SHP77 (cell line): ENCODE measurements around the gene DGCR8.
A peak's percentile ranks its signal among the peaks of the same experiment; 100 is the strongest.

ENCODE experiments used
- DNase-seq, 2 experiments: peaks; one replicate each; lab custom pipeline; 2025; lab: John Stamatoyannopoulos, UW

DGCR8 gene

DNA sequence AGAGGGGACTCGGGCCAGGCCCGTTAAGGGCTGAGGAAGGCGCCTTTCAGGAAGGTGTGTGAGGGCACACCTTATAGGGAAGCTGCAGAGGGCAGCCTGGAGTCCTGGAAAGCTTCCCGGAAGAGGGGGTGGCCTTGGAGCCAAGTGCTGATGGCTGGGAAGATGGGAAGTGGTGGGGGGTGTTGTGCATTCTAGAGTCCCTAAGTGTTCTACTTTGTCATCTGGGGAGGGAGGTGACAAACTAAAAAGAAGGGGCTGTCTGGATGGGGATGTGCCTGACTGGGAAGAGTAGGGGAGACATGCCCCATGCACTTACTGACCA lies 58.3 kb downstream of the DGCR8 start:
- no peak for DNase-seq

DNA sequence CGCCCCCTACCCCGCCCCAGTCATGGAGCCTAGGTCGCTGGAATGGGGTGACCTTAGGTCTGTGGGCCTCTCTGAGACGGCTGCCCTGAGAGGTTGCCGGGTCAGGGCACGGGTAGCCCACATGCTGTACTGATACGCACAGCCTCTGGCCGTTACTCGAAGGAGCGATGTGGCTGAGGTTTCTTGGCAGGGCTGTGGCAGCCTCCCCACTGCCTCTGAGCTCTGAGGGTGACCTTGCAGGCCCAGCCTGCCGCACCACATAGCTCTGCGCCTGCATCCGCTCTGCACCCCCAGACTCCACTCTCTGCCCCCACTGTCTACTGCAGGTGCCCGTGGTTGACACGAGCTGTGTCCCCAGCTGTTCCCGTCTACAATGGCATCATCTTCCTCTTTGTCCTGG lies 58.8 kb downstream of the DGCR8 start:
- DNase-seq = no peak

DNA sequence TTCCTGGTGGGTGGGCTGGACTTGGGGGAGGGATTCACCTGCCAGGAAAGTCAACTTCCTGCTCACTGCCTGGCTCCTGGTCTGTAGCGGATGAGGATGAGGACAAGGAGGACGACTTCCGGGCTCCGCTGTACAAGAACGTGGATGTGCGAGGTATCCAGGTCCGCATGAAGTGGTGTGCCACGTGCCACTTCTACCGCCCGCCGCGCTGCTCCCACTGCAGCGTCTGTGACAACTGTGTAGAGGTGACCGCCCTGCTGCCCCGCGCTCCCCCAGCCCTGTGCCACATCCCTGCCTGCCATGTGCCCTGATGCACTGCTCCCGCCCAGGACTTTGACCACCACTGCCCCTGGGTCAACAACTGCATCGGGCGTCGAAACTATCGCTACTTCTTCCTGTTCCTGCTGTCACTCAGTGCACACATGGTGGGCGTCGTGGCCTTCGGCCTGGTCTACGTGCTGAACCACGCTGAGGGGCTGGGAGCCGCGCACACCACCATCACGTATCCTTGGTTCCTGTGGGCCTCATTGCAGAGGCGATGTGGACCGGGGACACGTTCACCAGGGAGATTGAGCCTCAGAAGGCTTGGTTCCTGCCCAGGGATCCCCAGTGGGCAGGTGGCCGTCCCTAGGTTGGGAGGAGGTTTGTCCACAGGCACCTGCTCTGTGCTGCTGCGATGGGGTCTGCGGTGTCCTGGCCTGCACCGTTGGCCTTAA lies 59.5 kb downstream of the DGCR8 start:
- no peak for DNase-seq

DNA sequence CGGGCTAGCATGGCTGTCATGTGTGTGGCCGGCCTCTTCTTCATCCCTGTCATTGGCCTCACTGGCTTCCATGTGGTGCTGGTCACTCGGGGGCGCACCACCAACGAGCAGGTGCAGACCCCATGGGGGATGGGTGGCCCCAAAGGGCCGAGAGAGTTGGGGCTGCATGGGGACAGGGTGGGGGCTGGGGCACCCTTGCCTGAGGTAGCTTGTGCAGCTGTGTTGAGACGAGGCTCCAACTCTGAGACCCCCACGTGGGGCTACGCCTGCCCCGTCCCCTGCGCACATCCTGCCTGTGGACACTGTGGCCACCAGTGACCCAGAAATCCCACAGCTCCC lies 60.0 kb downstream of the DGCR8 start:
- DNase-seq = no peak

DNA sequence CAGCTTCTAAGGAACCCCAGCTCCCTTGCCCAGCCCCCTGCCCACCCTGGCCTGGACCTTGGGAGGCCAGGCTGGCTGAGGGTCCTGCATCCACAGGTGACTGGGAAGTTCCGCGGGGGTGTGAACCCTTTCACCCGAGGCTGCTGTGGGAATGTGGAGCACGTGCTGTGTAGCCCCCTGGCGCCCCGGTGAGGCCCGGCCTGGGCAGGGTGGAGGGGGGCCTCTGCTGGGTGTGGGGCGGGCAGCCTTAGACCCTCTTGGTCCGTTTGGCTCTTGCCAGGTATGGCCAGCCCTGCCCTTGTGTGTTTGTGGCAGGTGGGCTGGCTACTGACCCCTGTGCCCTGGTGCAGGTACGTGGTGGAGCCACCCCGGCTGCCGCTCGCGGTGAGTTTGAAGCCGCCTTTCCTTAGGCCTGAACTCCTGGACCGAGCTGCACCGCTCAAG lies 60.5 kb downstream of the DGCR8 start:
- no peak for DNase-seq

DNA sequence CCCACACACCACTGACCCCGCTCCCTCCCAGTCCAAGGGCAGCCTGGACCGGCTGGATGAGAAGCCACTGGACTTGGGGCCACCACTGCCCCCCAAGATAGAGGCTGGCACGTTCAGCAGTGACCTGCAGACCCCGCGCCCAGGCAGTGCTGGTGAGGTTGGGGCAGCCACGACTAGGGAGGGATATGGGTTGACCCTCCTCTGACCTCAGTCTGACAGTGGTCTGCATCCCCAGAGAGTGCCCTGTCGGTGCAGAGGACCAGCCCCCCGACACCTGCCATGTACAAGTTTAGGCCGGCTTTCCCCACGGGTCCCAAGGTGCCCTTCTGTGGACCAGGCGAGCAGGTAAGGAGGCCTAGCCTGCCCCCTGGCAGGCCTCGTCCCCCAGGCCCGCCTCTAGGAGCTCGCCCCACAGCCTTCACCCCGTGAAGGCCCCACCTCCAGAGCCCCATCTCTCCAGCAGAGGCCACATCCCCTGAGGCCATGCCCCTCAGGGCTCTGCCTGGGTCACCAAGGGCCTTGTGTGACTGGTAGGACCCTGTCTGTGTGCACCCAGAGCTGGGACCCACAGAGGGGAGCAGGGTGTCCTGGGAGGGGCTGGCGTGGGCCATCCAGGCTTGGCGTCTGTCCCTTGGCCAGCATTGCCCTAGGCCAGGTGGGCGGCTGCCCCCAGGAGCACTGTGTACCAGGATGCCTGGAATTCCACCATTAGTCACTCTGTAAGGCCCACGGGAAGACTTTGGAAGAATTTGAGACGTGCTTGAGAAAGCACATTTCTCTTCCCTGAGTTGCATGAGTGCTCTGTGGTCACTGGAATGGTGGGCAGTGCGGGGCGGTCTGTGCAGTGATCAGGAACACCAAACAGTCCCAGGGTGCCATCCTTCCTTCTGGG lies 61.4 kb downstream of the DGCR8 start:
- DNase-seq = no peak

DNA sequence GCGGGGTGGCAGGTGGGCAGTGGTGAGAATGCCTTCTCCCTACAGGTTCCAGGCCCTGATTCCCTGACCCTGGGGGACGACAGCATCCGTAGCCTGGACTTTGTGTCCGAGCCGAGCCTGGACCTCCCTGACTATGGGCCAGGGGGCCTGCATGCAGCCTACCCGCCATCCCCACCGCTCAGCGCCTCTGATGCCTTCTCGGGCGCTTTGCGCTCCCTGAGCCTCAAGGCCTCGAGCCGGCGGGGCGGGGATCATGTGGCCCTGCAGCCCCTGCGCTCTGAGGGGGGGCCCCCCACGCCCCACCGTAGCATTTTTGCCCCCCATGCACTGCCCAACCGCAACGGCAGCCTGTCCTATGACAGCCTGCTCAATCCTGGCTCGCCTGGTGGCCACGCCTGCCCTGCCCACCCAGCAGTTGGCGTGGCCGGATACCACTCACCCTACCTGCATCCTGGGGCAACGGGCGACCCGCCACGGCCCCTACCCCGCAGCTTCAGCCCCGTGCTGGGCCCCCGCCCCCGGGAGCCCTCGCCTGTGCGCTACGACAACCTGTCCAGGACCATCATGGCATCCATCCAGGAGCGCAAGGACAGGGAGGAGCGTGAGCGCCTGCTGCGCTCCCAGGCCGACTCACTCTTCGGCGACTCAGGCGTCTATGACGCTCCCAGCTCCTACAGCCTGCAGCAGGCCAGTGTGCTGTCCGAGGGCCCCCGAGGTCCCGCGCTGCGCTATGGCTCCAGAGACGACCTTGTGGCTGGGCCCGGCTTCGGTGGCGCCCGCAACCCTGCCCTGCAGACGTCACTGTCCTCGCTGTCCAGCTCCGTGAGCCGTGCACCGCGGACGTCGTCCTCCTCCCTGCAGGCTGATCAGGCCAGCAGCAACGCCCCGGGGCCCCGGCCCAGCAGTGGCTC lies 62.9 kb downstream of the DGCR8 start:
- no peak for DNase-seq

DNA sequence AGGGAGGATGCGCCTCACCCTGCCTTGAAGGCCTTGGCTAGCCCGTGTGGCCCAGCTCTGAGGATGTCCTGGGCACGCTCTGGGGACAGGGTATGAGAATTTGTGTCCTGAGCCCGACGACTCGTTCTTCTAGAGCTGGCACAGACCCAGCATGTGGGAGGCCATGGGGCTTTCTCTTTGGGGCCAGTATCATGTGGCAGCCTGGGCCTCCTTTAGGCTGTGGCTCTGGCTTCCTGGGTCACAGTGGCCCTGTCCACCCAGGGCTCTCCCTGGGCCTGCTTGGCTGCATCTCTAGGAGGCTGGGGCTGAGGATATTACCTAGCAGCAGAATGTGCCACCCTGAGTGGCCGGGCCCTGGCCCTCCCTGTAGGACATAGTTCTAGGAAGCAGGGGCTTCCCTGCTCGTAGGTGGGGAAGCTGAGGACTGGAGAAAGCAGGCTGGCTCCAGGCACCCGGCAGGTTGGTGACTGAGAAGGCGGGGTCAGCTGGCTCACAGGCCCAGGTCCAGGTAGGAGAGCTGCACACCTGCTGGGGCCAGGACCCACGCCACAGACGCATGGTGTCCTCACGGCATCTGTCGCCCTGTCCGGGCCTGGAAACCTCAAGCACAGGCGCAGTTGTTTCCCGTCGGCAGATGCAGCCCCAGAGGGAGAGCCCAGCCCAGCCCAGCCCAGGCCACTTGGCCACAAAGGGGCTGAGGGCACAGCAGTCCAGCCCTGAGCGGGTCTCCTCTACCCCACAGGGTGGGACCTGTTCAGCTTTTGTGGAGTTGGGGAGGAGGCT lies 64.0 kb downstream of the DGCR8 start:
- no peak for DNase-seq

DNA sequence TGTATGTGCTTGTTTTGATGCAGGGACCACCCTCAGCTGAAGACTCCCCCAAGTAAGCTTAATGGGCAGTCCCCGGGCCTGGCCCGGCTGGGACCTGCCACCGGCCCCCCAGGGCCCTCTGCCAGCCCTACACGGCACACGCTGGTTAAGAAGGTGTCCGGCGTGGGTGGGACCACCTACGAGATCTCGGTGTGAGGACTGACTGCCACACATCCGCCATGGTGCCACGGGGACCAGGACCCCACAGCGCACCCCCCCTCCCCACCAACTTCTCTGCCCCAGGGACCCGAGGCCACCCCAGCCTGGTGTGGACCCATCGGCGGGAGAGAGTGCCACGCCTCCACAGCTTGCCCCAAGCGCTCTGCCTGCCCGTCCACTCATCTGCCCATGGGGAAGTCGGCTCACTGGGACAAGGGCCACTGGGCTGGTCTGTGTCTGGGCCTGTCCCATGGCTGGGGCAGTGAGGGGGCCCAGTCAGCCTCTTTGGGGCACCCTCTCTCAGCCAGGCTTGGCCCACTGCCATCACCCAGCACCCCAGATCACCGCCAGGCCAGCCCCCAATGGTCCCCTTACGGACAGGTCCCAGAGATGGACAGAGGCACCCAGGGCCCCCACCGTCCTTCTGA lies 65.3 kb downstream of the DGCR8 start:
- no peak for DNase-seq

DNA sequence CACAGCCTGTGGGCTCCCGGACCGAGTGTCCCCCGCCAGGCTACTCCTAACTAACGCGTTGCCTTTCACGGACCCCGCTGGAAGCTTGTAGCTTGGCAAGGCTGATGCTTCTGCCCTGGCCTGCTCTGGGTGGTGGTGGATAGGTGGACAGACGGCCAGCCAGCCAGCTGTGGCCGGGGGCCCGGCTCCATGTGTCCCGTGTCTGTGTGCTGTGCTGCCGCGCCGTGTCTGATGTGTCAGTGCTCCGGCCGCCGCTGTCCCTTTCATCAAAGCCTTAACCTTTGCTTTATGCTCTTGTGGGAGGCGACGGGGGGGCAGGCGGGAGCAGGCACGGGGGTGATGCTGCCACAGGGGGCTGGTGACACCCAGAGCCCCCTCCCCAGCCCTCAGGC lies 65.8 kb downstream of the DGCR8 start:
- DNase-seq = no peak

DNA sequence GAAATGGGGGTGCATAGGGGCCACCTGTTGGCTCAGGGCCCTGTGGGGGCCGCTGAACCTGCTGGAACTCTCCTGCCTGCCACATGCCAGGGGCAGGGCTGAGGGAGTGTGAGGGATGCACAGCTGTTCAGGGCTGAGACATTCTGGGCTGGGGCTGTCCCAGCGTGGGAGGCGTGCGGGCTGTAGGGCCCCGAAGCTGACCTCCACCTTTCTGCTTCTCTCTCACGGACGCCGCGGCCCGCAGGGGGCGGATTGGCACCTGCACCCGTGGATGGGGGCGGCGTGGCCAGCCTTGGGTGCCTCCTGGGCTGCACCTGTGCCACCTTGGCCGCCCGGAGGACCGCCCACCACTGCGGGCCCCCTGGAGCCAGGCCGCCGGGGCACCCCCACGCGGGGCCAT lies 66.7 kb downstream of the DGCR8 start:
- DNase-seq = no peak

DNA sequence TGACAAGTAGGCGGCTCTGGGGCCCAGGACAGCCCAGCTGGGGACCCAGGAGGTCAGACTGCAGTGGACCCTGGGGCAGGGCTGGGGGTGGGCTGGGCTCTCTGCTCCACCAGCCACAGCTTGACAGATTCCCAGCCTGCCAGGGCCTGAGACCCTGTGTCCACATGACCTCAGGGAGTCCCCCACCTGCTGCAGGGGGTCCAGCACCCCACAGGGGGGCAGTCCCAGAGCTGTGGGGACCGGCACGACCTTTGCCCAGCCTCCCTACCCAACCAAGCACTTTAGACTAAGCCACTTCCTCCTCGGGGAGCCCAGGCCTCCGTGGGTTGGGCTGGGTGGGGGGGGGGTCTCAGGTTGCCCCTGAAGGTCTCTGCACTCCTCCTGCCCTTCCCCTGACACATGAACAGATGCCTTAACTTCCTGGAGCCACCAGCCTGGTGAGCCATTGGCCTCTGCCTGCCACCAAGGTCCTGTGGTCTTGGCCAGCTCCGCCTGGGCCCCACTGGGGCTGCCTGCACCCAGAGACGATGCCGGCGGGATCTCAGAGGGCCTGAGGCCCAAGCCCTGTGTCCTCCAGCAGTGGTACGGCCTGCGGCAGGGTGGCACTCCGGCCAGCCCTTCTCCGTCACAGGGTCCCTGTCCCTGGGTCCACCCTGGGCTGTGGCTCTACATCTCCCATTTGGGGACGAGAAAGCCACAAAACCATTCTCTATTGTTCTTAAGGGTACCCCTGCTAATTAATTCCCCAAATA lies 67.4 kb downstream of the DGCR8 start:
- no peak for DNase-seq

DNA sequence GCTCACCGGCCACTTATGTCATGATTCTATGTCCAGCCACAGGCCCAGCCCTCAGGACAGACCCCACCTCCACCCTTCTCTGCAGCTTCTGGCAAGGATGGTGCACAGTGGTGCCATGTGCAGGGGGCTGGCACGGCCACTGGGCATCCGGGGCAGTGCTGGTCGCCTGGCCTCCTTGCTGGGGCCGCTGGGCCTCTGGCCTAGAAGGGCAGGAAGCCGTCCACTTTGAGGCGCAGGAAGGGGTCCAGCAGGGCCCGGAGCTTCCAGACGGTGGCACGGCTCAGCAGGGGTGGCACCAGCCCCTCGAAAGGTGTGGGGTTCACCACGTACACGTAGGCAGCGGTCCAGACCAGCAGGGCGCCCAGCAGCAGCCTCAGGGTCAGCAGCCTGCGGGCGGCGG lies 68.4 kb downstream of the DGCR8 start:
- no peak for DNase-seq

DNA sequence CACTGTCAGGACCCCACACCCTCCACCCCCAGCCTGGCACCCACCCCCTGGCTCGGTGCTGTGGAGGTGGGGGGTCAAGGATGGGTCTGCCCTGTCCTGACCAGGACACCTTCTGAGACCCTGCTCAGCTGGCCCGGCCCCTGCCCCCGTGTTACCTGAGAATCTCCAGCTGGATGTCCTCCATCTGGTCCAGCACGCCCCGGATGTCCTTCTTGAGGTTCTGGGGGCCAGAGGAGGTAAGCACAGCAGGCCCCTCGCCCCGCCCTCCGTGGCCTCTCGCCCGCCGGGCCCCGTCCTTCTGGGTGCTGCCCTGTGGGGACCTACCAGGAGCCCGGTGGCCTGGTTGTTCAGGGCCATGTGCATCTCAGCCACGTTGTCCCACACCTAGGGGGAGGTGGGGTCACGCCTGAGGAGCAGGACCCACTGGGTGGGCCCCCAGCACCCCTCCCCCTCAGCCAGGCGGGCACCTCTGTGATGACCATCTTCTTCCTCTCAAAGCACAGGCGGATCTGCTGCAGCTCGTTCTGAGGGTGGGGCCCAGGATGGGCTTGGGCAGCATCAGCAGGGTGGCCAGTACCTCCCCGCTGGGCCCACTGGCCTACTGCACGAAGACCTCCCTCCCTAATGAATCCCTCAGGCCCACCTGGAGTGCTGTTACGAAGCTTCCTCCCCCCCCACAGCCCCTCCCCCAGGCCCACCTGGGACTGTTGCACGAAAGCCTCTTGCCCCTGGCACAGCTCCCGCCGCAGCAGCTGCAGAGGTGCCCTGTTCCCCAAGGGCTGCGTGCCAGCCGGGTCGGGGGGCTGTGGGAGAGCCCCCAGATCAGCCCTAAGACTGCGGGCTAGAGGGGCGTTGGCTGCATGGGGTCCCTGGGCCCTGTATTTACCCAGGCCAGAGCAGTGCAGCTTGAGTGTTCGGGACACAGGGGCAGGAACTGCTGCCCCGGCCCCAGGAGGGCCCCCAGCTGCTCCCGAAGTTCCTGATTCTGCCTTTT lies 69.5 kb downstream of the DGCR8 start:
- no peak for DNase-seq

DNA sequence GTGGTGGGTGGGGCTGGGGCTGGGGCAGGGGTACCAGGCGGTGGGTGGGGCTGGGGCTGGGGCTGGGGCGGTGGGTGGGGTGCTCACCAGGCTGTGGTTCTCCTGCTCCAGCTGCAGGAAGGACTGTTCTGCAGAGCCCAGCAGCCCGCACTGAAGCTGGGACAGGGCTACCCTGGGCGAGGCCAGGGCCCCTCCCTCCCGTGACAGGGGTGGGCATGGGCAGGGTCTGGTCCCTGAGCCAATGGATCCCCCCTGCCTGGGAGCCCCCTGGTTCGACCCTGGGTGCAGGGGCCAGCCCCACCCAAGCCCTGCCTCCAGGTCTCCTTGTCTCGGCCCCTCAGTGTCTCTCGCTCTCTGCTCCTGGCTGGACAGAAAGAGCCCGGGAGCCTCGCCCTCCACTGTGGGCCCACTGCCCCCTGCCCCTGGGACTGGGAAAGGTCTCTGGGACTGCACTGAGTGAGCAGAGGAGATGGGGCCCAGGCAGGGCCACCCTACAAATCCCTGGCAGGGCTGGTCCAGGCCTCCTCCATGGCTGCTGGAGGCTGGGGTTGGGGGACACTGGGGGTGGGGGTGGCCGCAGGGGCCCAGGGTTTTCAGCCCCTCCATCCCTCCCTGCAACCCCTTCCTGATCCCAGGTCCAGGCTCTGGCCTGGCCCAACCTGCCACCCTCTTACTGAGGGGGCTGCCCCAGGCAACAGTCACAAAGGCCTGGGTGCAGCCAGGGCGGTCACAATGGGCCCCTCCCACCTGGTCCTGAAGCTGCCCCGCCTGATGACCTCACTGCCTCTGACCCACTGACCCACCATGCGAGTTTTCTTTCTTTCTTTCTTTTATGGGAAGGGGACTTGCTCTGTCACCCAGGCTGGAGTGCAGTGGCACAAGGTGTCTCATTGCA lies 70.6 kb downstream of the DGCR8 start, which contains the start of gene CCDC188:
CCDC188 (minus strand) TSS at position 675 of the 895 bp plus-strand sequence; CDS start at position 606, 69 bp downstream.
- no peak for DNase-seq

DNA sequence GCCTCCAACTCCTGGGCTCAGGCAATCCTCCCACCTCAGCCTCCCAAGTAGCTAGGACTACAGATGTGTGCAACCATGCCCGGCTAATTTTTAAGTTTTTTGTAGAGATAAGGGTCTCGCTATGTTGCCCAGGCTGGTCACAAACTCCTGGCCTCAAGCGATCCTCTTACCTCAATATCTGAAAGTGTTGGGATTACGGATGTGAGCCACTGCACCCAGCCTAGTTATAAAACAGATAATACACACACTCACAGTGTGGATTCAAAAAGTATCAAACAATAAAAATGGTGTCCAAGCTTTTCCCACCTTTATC lies 71.2 kb downstream of the DGCR8 start:
- no peak for DNase-seq

DNA sequence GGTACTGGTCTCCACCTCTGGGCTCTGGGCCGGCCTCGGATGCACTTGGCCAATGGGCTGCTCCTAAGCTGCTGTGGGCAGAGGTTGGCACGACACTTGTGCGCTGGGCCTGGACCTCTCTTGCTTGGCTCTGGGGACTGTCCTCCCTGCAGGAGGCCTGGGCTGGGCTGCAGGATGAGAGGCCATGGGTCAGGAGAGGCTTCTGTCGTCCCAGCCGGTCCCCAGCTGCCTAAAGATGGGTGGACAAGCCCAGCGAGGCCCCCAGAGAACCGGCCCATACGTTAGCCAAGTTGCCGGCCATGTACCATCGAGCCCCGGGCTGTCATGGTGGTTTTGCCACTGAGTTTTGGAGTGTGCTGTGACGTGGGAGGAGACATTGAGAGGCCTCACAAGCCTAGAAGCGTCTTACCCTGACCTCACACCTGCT lies 72.4 kb downstream of the DGCR8 start:
- no peak for DNase-seq

DNA sequence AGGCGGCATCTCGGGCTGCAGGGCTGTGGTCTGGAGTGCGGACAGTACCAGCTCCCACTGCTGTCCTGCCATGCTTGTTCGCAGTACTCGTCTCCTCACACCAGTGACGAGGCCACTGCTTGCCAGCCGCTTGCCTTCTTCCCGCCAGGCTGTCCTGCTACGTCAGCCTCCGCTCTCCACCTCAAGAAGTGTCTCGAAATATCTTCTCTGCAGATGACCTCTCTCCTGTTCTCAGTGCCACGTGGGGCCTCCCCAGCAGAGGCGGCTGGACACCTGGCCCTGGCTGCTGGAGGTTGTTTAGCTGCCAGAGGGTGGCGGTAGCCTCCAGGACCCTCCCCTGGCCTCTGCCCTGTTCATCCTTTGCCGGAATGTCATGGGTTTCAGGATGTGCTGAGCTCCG lies 73.9 kb downstream of the DGCR8 start:
- peak in 1 of 2 experiments; percentile 14 for DNase-seq
